MM.1S (cell line): ENCODE results near the gene AARS1.

Experiments
- EZH2 ChIP-seq: fragments of 300-600 bp; sonication (generic); optimal IDR thresholded peaks from 2 replicates; pipeline ENCODE3; 2017; ENCODE audit warnings: low read depth, mild to moderate bottlenecking, antibody characterized with exemption, low read length, mixed read lengths
- EZH2phosphoT487 ChIP-seq: fragments of 300-600 bp; sonication (generic); IDR thresholded peaks from 2 replicates; pipeline ENCODE4 v1.6.1; 2018; ENCODE audit warnings: antibody characterized with exemption, low read length
- TF ChIP-seq, protein P1 (sequence below): fragments of 300-600 bp; sonication (generic); IDR thresholded peaks from 2 replicates; pipeline ENCODE4 v1.5.1; 2016; ENCODE audit warnings: antibody characterized with exemption, low read length, mixed read lengths

DNA sequence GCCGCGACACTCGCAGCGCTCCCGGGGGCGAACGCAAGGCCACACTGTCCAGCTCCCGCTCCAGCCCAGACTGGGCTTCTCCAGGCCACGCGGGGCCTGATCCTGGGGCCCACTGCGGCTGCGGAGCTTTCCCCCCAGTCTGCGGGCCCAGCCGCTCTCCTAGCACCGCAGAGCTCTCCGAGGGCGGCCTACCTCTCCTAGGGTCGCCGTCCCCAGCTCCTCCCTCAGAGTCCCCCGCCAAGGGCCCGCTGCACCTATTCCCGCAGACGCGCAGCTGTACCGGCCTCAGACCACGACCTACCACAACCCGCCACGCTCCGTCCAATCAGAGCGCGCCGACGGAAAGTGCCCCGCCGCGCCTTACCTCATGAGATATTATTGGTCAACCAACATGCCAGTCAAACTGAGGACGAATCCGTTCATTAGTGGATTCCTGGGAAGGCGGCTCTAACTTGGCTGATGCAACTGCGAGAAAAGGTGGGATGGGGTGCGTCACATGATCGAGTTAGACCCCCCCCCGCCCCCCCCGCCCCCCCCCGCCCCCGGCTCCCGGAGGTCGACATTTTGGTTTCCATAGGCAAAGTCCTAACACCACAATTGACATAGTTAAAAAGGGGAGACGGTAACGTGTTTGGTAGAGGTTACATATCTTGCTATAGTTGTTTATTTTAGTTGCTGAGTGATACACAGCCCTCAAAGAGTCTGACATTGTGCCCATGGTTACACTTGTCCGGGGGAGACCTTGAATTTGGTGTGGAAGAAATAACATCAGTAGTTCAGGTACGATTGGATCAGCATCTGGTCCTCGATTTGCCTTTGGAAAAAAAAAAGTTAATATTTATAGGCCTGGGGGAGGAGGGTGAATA, at the start of gene AARS1:
- TF ChIP-seq, protein P1, sequence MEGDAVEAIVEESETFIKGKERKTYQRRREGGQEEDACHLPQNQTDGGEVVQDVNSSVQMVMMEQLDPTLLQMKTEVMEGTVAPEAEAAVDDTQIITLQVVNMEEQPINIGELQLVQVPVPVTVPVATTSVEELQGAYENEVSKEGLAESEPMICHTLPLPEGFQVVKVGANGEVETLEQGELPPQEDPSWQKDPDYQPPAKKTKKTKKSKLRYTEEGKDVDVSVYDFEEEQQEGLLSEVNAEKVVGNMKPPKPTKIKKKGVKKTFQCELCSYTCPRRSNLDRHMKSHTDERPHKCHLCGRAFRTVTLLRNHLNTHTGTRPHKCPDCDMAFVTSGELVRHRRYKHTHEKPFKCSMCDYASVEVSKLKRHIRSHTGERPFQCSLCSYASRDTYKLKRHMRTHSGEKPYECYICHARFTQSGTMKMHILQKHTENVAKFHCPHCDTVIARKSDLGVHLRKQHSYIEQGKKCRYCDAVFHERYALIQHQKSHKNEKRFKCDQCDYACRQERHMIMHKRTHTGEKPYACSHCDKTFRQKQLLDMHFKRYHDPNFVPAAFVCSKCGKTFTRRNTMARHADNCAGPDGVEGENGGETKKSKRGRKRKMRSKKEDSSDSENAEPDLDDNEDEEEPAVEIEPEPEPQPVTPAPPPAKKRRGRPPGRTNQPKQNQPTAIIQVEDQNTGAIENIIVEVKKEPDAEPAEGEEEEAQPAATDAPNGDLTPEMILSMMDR = no peak
- no peak for TF ChIP-seq EZH2
- no peak for TF ChIP-seq EZH2phosphoT487
